ENCODE data around the gene POLR2E. TPM values are rescaled to one million over a fixed set of nuclear protein-coding genes. Genes with fewer than 3 reads are reported as not detected.

The POLR2E gene
- total and polyA plus RNA-seq, 7 donors: 82.0 to 203 (median 124) TPM

DNA sequence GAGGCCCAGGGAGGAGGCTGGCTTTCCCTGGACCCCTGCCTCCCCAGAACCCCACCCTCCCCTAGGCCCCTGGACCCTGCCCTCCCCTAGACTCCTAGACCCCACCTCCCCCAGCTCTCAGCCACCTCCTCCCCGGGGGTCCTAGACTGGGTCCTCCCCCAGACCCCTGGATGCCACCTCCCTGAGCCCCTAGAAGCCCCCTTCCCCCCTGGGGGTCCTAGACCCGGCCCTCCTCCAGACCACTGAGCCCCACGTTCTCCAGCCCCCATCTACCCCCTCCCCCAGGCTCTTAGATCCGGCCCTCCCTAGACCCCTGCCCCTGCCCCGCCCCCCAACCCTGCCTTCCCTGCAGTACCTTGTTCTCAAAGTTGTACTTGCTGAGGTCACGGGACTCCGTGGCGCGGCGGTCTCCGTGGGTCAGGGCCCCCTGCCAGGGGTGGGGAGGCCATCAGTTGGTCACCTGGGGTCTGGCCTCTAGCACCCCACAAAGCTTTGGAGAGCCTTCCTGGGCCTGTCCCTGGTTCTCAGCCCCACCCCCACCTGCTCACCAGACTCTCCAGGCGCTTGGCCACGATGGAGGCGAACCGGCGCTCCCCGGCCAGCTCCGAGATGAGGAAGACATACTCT is 16.6 kb upstream of the POLR2E start:
- TF ChIP-seq POLR2A (IDR thresholded peaks at IDR 0.05) (no peak), POLR2AphosphoS5 (IDR thresholded peaks at IDR 0.05) (peak in 1 of 4 donors; percentile 3), EP300 (IDR thresholded peaks at IDR 0.05) (no peak)
- TF ChIP-seq, protein P1, sequence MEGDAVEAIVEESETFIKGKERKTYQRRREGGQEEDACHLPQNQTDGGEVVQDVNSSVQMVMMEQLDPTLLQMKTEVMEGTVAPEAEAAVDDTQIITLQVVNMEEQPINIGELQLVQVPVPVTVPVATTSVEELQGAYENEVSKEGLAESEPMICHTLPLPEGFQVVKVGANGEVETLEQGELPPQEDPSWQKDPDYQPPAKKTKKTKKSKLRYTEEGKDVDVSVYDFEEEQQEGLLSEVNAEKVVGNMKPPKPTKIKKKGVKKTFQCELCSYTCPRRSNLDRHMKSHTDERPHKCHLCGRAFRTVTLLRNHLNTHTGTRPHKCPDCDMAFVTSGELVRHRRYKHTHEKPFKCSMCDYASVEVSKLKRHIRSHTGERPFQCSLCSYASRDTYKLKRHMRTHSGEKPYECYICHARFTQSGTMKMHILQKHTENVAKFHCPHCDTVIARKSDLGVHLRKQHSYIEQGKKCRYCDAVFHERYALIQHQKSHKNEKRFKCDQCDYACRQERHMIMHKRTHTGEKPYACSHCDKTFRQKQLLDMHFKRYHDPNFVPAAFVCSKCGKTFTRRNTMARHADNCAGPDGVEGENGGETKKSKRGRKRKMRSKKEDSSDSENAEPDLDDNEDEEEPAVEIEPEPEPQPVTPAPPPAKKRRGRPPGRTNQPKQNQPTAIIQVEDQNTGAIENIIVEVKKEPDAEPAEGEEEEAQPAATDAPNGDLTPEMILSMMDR (IDR thresholded peaks at IDR 0.05): no peak
- peaks cover 19 to 89% (median 46%) of the 10 kb centered on the region in 4 donors for H3K36me3 ChIP-seq
- no peak for DNase-seq
- peaks cover 0 to 33% (median 27%) of the 10 kb centered on the region in 4 donors for H3K4me1 ChIP-seq
- intact Hi-C loops (cut with DNase I): loop anchor here (2.0 to 5.0 kb wide), 2 partner anchors 61 to 81 kb away; no protein-coding TSS in a partner anchor
- H3K27ac ChIP-seq: peak overlapping the region; percentile 80 to 85 (median 82)
- no peaks in the 10 kb centered on the region for H3K27me3 ChIP-seq
- H3K9me3 ChIP-seq: no peaks in the 10 kb centered on the region
- no peak overlapping the region for H3K4me3 ChIP-seq
- WGBS, 2 donors: 34 to 75% methylated on average over 18 of the region's 18 CpGs

DNA sequence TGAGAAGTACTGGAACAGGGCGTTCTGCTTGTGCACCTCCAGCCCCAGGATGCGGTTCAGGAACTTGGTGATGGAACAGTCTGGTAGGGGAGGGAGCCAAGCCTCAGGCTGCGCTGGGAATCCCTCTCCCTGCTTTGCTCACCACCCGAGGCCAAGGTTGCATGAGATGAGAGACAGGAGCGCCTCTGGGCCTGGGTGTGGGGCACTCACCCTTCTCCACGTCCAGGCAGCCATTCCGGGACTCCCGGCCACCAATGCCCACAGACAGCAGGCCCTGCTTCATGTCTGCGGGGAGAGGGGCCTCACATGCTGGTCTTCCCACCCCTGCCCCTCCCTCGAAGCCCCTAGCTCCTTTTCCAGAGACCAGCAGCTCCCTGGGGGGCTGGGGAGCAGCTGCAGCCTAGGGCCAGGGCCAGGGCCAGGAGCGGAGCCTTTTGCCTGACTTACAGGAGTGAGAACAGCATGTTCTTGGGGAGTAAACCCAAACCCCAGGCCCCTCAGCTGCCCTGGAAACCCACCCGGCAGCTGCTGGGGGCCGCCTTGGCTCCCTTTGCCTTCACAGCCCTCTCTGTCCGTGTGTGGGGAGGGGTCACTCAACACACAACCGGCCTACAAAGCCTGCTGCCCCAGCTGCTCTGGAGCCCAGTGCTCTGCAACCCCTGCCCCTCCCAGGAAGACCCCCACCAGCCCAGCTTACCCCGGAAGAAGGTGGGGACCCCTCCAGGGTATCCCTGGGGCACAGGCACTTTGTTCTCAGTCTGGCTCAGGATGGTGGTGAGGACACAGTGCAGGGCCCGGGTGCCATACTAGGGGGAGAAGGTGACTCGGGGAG is 15.8 kb upstream of the POLR2E start:
- H3K36me3 ChIP-seq: peaks cover 16 to 89% (median 47%) of the 10 kb centered on the region in 4 donors
- 85 to 88% methylated on average over 18 of the region's 18 CpGs for WGBS, 2 donors

DNA sequence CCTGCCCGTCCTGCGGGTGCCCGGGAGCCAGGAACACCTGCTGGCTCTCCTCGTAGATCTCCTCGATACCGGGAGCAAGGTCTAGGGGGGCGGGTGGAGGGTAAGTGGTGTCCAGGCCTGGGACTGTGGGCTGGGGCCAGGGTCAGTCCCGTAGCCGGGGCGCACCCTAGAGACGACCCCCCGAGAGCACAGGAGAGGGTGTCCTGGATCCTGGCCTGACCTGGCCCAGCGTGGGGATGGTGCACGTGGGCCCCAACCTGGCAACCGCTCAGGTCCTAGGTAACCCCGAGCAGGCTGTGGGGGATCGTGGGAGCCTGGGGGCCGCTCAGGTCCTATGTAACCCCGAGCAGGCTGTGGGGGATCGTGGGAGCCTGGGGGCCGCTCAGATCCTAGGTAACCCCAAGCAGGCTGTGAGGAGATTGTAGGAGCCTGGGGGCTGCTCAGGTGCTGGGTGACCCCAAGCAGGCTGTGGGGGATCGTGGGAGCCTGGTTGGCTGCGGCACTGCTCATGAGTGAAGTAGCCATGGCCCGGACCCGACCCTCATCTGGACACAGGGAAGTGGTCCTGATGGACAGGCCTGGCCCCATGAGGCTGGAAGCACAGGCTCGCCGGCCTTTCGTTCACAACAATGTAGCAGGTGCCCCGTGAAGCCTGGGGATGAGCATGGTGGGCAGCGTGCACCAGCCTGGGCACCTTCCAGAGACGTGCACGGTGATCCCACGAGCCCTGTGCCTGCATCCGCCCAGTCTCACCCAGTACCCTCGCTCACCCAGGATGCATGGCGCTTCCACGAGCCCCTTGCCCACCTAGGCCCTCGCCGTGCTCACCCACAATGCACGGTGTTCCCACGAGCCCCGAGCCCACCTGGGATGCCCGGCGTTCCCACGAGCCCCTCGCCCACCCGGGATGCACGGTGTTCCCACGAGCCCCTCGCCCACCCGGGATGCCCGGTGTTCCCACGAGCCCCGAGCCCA is 14.8 kb upstream of the POLR2E start:
- intact Hi-C loops (cut with DNase I): loop anchor here (5.0 to 10.0 kb wide), 2 partner anchors 82 to 185 kb away; partner anchors contain the start of gene ARID3A
- no peak overlapping the region for H3K27ac ChIP-seq
- 95% methylated on average over 54 of the region's 54 CpGs for WGBS, 2 donors

More for the DNA sequence above, 15.8 kb upstream of the POLR2E start:
- Histone ChIP-seq H3K9me3 (no peaks in the 10 kb centered on the region), H3K4me1 (peaks cover 0 to 40% (median 29%) of the 10 kb centered on the region in 4 donors), H3K27me3 (no peaks in the 10 kb centered on the region), H3K4me3 (no peak overlapping the region), H3K27ac (peak overlapping the region; percentile 80 to 85 (median 82))
- intact Hi-C loops (cut with DNase I): loop anchor here (5.0 kb wide), 1 partner anchor 81 kb away; no protein-coding TSS in a partner anchor
- TF ChIP-seq POLR2AphosphoS5 (IDR thresholded peaks at IDR 0.05): peak in 1 of 4 donors; percentile 3
- no peak for TF ChIP-seq EP300 (IDR thresholded peaks at IDR 0.05)
- DNase-seq: no peak

DNA sequence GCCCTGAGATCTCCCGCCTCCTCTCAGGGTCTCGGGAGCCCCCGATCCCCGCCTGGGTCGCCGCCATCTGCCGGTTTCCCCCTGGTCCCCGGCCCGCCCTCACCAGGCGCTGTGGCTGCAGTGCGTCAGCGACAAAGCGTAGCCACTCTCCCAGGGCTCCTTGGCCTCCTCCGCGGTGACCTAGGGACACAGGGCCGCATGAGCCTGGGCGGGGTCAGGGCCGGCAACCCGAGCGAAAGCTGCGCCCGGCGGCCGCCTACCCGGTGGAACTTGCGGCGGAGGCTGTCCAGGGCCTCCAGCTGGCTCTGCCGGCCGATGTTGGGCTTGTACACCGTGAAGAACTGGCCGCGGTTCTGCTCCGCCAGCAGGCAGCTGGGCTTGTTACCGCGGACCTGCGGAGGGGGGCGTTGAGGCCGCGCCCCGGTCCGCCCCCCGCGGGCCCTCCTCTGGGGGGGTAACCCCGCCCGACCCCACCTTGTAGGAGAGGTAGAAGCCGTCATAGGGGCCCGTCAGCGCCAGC is 13.9 kb upstream of the POLR2E start:
- no peak overlapping the region for H3K4me3 ChIP-seq
- no peak overlapping the region for H3K27ac ChIP-seq
- WGBS, 2 donors: 89 to 93% methylated on average over 48 of the region's 48 CpGs
- no peak for DNase-seq
- TF ChIP-seq POLR2AphosphoS5 (IDR thresholded peaks at IDR 0.05) (peak in 1 of 4 donors; percentile 35), POLR2A (IDR thresholded peaks at IDR 0.05) (no peak), EP300 (IDR thresholded peaks at IDR 0.05) (no peak)
- TF ChIP-seq, protein P1 (IDR thresholded peaks at IDR 0.05): no peak
- peaks cover 14 to 74% (median 43%) of the 10 kb centered on the region in 4 donors for H3K36me3 ChIP-seq
- peaks cover 0 to 50% (median 38%) of the 10 kb centered on the region in 4 donors for H3K4me1 ChIP-seq
- H3K9me3 ChIP-seq: no peaks in the 10 kb centered on the region
- intact Hi-C loops (cut with DNase I): loop anchor here (10.0 kb wide), 1 partner anchor 184 kb away; the partner anchor contains the start of gene ARID3A
- no peaks in the 10 kb centered on the region for H3K27me3 ChIP-seq

More for the DNA sequence above, 14.8 kb upstream of the POLR2E start:
- no peak for DNase-seq
- Histone ChIP-seq H3K4me3 (no peak overlapping the region), H3K4me1 (peaks cover 0 to 51% (median 40%) of the 10 kb centered on the region in 4 donors), H3K9me3 (no peaks in the 10 kb centered on the region), H3K36me3 (peaks cover 16 to 83% (median 46%) of the 10 kb centered on the region in 4 donors), H3K27me3 (no peaks in the 10 kb centered on the region)
- no peak for TF ChIP-seq EP300 (IDR thresholded peaks at IDR 0.05)
- no peak for TF ChIP-seq POLR2A (IDR thresholded peaks at IDR 0.05)
- no peak for TF ChIP-seq POLR2AphosphoS5 (IDR thresholded peaks at IDR 0.05)
- TF ChIP-seq, protein P1 (IDR thresholded peaks at IDR 0.05): no peak

Measured in sigmoid colon (tissue), 7 donors.